Measurements from ENCODE around the gene ITGB8.

DNA sequence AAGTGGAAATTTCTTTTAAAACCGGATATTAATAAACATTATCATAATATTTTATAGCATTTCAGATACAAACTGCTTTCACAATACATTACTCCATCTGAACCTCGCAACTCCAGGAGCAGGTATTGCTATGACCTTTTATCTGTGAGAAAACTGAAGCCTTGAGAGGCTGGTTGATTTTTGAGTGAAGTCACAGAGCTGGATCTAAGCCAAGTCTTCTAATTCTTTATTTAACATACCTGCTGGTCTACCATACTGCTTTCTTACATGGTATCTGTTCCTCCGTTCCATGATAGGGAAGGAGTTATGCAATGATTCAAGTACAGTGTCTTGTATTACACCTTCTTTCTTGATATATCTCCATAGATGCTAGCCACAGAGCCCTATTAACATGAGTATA lies 37.4 kb upstream of the ITGB8 start:
- TF ChIP-seq, protein P1, sequence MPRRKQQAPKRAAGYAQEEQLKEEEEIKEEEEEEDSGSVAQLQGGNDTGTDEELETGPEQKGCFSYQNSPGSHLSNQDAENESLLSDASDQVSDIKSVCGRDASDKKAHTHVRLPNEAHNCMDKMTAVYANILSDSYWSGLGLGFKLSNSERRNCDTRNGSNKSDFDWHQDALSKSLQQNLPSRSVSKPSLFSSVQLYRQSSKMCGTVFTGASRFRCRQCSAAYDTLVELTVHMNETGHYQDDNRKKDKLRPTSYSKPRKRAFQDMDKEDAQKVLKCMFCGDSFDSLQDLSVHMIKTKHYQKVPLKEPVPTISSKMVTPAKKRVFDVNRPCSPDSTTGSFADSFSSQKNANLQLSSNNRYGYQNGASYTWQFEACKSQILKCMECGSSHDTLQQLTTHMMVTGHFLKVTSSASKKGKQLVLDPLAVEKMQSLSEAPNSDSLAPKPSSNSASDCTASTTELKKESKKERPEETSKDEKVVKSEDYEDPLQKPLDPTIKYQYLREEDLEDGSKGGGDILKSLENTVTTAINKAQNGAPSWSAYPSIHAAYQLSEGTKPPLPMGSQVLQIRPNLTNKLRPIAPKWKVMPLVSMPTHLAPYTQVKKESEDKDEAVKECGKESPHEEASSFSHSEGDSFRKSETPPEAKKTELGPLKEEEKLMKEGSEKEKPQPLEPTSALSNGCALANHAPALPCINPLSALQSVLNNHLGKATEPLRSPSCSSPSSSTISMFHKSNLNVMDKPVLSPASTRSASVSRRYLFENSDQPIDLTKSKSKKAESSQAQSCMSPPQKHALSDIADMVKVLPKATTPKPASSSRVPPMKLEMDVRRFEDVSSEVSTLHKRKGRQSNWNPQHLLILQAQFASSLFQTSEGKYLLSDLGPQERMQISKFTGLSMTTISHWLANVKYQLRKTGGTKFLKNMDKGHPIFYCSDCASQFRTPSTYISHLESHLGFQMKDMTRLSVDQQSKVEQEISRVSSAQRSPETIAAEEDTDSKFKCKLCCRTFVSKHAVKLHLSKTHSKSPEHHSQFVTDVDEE (CRISPR knock-in tag; IDR thresholded peaks at IDR 0.05): no peak
- TF ChIP-seq TOX (CRISPR knock-in tag; IDR thresholded peaks at IDR 0.05; ENCODE audit: borderline replicate concordance): no peak
- TF ChIP-seq ZFP30 (CRISPR knock-in tag; IDR thresholded peaks at IDR 0.05): no peak
- no peak for TF ChIP-seq ZNF8 (CRISPR knock-in tag; IDR thresholded peaks at IDR 0.05)
- no peak for TF ChIP-seq RARB (CRISPR knock-in tag; IDR thresholded peaks at IDR 0.05)
- TF ChIP-seq ARNTL (CRISPR knock-in tag; IDR thresholded peaks at IDR 0.05; ENCODE audit: borderline replicate concordance, low read depth): no peak
- TF ChIP-seq, protein P2, sequence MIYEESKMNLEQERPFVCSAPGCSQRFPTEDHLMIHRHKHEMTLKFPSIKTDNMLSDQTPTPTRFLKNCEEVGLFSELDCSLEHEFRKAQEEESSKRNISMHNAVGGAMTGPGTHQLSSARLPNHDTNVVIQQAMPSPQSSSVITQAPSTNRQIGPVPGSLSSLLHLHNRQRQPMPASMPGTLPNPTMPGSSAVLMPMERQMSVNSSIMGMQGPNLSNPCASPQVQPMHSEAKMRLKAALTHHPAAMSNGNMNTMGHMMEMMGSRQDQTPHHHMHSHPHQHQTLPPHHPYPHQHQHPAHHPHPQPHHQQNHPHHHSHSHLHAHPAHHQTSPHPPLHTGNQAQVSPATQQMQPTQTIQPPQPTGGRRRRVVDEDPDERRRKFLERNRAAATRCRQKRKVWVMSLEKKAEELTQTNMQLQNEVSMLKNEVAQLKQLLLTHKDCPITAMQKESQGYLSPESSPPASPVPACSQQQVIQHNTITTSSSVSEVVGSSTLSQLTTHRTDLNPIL (CRISPR knock-in tag; IDR thresholded peaks at IDR 0.05; ENCODE audit: low read depth): no peak
- TF ChIP-seq ZFP3 (CRISPR knock-in tag; IDR thresholded peaks at IDR 0.05): no peak
- TF ChIP-seq ESRRG (CRISPR knock-in tag; IDR thresholded peaks at IDR 0.05): no peak
